Right hindlimb (tissue), 1 donor: ENCODE data around the gene FAM120C.

ENCODE experiments used
- DNase-seq: peaks from one replicate; pipeline ENCODE4 v3.0.0-alpha.2; 2018

FAM120C gene

GRCh38 chrX:54024350-54024749 is 158.7 kb downstream of the FAM120C start:
- DNase-seq = no peak
